Activated CD8-positive, alpha-beta memory T cell treated with anti-CD3 and anti-CD28 coated beads, Interleukin-2, amount 50 U/mL, for 4 hours (primary cell): Measurements from ENCODE around the gene TBC1D14.
A peak's percentile ranks its signal among the peaks of the same experiment; 100 is the strongest.
"Not testable (repeated sequence)": the region's sequence is repeated elsewhere in the genome, so short reads cannot be mapped to it uniquely, and the experiment has no call there.

ENCODE experiments used
- DNase-seq: peaks from one replicate; pipeline ENCODE4 v3.0.0-alpha.2; 2020

The TBC1D14 gene

DNA sequence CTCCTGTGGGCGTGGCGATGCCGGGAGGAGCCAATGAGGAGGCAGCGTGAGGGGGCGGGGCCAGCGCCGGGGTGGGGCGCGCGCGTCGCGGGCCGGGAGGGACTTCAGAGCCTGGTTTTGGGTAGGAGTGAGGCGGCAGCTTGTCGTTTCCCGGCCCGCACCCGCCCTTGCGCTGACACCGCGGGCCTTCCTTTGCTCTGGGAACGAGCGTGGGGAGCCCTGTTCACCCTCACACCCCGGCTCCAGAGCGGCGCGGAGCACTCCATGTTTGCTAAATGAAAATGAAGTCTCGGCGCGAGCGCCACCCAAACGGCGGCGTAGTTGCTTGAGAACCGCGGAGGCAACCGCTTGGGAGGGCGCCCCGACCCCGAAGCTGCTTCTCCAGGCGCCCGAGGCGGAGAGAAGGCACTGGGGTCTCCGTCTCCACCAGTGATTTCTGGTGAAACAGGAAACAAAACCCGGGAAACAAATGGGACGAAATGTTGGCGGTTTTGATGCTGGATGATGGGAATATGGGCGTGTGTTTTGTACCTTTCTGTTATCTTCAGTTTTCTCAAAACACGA lies 158.7 kb downstream of the TBC1D14 start:
- no peak for DNase-seq

DNA sequence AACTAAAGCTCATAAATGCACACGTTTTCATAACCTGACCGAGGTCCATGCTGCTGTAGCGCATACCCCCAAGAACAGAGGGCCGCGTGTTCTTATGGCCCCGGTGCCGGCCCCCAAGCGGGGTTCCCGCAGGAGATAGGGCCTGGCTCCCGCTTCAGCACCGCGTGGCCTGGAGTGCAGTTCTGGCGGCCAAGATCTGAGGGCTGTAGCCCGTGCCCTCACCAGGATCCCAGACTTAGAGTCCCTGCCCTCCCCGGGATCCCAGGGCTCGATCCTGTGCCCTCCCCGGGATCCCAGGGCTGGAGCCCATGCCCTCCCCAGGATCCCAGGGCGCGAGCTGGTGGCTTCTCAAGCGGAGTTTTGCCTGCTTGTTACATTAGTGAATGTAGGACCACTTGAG lies 159.3 kb downstream of the TBC1D14 start:
- DNase-seq: no peak

DNA sequence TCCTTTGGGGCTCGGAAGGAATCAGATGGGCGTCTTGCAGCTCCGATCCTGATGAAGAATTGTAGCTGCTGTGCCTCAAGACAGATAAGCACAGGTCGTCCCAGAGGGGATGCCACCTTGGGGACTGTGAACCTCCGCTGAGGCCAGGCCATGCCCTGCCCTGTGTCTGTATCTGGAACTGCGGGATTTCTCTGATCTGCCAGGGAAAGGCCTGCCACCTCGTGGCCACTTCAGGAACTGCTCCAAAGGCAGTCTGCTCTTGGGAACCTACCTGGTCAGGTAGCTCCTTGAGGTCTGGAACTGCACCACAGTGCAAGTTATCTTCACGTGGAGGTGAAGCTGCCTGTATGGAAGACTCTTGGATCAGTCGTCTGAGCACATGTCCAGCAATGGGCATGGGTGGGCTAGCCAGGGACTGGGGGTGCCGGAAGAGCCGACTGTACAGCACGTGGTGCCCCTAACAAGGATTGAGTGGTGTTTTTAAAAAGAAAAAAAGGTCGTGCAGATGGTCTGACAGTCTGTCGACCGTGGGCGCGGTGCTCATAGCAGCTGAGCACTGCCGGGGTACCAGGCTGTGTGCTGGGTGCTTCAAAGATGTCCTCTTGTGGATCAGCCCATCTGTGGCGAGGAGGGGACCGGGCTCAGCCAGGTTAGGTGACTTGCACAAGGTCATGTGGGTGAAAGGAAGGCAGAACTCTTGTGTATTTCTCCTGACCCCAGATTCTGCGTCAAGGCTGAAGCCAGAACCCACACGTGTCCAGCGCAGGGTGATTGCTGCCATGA lies 161.3 kb downstream of the TBC1D14 start:
- DNase-seq: peak; percentile 89

DNA sequence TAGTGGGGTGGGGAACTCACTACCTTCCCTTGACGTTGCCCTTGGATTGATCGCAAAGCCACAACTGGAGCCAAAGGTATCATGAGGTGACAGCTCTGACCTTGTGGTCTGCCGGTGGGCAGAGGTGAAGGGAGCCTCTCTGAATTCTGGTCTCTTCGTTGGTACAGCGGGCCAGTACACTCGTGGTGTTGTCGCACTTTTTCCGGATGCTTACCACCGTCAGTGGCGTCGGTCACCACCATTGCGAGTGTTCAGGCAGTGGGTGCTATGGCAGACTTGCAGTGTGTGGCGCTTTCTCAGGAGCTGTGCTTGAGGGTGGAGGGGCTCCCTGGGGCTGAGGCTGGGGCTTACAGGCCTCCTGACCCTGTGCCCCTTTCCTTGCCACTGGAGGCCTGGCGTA lies 163.4 kb downstream of the TBC1D14 start:
- DNase-seq: no peak

DNA sequence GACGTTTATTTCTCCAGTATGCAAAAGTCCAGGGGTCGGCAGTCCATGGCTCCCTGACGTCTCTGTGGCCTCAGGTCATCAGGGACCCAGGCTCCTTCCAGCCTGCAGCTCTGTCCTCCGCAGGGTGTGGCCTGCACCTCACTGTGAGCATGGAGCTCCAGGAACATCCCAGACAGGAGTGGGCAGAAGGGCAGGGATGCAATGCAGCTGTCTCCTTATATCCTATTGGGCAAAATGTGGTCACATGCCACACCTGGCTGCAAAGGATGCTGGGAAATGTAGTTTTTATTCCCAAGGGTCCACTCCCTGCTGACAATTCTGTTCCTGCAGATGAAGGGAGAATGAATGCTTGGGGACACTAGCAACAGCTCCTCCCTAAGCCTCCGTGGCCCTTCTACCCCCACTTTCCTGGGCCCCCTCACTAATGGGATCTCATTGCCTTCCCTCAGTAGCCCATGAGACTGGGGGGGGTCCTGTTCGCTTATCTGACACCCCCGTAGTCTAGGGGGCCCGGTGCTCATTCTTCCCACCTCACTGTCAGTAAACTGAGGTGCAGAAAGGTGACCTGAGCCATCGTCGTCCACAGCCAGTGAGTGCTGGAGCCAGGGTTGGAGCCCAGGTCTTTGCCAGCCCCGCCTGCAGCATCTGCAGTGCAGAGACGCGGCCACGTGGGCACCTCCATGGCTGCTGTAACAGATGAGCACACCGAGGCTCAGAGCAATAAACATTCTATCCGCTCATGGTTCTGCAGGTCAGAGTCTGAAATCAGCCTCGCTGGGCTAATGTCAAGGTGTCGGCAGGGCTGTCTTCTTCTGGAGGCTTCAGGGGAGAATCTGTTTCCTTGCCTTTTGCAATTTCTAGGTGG lies 164.1 kb downstream of the TBC1D14 start:
- DNase-seq: no peak

DNA sequence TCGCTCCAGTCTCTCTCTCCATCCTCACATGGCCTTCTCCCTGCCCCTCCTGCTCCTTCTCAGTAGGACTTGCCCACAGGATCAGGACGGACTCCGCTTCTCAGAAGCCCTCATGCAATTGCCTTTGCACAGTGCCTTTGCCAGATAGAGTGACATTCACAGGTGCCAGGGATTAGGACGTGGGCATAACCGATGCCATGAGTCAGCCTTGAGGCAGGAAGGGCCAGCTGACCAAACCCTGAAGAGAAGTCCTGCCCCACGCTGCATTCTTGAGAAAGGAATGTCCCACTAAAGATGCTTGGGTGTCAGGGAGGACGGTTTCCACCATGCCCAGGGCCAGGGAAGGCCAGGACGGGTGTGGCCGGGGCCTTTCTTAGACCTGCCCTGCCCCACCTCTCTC lies 164.8 kb downstream of the TBC1D14 start:
- no peak for DNase-seq

DNA sequence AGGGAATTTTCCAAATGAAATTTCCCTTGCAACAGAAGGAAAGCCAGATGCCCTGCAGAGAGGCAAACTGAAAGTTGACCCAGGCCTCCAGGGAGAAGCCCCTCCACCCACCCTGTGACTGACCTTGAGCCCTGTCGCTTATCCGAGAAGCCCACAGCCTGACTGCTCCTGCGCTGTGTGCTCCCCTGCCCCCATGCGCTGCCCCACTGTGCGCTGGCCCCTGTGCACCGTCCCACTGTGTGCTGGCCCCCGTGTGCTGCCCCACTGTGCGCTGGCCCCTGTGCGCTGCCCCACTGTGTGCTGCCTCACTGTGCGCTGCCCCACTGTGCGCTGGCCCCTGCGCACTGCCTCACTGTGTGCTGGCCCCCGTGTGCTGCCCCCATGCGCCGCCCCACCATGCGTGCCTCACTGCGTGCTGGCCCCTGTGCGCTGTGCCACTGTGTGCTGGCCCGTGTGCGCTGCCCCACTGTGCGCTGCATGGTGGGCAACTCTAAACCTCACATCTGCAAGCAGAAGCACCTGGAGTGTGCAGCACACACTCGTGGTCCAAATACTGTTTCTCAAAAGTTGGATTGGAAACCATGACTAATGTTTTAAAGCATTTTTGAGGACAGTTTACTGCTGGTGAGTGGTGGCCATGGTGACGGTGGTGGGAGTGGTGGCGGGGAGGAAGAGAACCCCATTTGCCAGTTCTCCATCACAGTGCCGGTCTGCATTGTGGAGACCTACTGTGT lies 166.5 kb downstream of the TBC1D14 start:
- no peak for DNase-seq

DNA sequence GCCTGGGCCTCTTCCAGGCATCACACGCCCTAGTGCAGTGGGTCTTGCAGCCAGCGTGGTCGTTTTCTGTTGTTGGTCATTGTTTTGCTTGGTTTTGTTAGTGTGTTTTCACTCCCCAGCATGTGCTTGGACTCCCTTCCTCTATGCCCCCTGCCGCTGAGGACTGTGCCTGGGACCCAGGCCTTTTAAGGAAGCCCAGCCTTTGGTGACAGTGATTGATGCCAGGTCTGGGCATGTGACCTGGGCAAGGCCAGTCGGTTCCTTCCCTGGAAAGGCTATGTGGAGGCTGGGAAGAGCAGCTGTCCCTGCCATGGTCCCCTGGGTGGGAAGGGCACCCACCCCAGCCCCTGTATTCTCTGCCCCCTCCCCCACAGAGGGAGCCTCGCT lies 167.1 kb downstream of the TBC1D14 start:
- no peak for DNase-seq

DNA sequence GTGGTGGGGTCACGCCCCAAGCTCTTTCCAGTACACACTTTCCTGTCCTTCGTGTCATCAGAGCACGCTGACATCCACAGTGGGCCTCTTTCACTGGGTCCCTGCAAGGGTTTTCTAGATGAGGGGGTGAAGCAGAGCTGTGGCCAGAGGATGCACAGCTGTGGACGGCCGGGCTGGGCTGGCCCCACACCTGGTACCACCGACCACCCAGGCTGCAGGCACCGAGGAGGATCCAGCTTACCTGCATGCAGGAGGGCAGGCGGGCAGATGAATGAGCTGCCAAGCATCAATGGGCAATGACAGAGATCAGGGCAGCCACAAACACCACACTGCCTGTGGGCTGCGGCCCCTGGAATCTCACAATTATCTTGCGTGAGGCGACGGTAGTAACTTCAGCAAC lies 167.7 kb downstream of the TBC1D14 start:
- DNase-seq: no peak

DNA sequence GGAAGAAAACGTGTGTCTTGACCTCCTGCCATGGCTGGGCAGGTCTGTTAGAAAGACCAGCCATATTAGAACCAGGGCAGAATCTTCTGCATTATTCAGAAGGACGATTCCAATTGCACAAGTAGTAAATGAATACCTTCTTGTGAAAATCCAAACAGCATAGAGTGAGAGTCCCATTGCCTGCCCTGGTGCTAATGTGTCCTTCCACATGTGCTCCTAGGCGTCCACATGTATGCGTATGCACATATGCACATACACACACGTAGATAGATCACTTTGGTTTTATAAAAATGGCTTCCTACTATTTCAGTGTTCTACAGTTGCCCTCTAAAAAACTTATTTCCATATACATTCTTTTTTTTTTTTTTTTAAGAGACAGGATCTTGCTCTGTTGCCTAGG lies 168.4 kb downstream of the TBC1D14 start:
- DNase-seq: no peak

DNA sequence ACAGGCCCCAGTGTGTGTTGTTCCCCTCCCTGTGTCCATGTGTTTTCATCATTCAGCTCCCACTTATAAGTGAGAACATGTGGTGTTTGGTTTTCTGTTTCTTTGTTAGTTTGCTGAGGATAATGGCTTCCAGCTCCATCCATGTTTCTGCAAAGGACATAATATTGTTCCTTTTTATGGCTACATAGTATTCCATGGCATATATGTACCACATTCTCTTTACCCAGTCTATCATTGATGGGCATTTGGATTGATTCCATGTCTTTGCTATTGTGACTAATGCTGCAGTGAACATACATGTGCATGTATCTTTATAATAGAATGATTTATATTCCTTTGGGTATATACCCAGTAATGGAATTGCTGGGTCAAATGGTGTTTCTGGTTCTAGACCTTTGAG lies 169.9 kb downstream of the TBC1D14 start:
- not testable (repeated sequence) for DNase-seq

DNA sequence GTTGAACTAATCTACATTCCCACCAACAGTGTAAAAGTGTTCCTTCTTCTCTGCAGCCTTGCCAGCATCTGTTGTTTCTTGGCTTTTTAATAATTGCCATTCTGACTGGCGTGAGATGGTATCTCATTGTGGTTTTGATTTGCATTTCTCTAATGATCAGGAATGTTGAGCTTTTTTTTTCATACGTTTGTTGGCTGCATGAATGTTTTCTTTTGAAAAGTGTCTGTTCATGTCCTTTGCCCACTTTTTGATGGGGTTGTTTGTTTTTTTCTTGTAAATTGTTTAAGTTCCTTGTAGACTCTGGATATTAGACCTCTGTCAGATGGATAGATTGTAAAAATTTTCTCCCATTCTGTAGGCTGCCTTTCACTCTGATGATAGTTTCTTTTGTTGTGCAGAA lies 170.3 kb downstream of the TBC1D14 start:
- DNase-seq: not testable (repeated sequence)
